Activated T-cell treated with anti-CD3 and anti-CD28 coated beads, Interleukin-2, amount 50 U/mL, for 24 hours (primary cell): ENCODE measurements around the gene KDM4B.
"Not testable (repeated sequence)": the region's sequence is repeated elsewhere in the genome, so short reads cannot be mapped to it uniquely, and the experiment has no call there.

Source experiments
- DNase-seq: peaks from one replicate; pipeline ENCODE4 v3.0.0-alpha.2; 2020
- H3K27ac Mint-ChIP-seq: 2 replicates; pipeline ENCODE4 v1.8.0; 2020; ENCODE audit warnings: mild to moderate bottlenecking, mixed read lengths
- H3K27me3 Mint-ChIP-seq: 2 replicates; pipeline ENCODE4 v1.8.0; 2020; ENCODE audit warnings: mixed read lengths
- H3K36me3 Mint-ChIP-seq: 2 replicates; pipeline ENCODE4 v1.8.0; 2020; ENCODE audit warnings: low read depth, mixed read lengths
- H3K4me1 Mint-ChIP-seq: 2 replicates; pipeline ENCODE4 v1.8.0; 2020; ENCODE audit warnings: low read depth, mixed read lengths
- H3K4me3 Mint-ChIP-seq: 2 replicates; pipeline ENCODE4 v1.8.0; 2020; ENCODE audit warnings: mild to moderate bottlenecking, moderate library complexity, mixed read lengths
- H3K9me3 Mint-ChIP-seq: 2 replicates; pipeline ENCODE4 v1.8.0; 2020; ENCODE audit warnings: mixed read lengths

The KDM4B gene

GRCh38 chr19:4954320-4955149 is 14.4 kb upstream of the KDM4B start:
- not testable (repeated sequence) for H3K27me3 Mint-ChIP-seq, H3K9me3 Mint-ChIP-seq, H3K4me3 Mint-ChIP-seq, H3K4me1 Mint-ChIP-seq, DNase-seq
- H3K36me3 Mint-ChIP-seq: peaks cover 94% of the 10 kb centered on the region
- H3K27ac Mint-ChIP-seq: peak overlapping the region; percentile 75

DNA sequence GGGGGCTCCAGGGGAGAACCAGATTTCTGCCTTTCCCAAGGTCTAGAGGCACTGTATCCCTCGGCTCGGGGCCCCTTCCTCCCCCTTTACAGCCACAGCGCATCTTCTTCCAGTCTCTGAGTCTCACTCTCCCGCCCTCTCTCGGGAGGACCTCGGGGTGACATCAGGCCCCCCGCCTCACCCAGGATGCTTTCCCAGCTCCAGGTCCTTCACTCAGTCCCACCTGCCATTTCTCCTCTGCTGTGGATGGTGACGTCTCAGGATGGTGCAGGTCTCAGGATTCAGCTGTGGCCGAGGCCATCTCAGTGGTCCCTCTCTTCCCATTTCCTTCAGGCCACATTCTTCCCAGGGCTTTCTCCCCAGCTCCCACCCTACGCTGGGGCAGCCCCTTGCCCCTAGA is 13.6 kb upstream of the KDM4B start:
- Mint-ChIP-seq H3K9me3 (no peaks in the 10 kb centered on the region), H3K4me1 (no peaks in the 10 kb centered on the region), H3K4me3 (no peak overlapping the region), H3K36me3 (peaks cover 95% of the 10 kb centered on the region), H3K27ac (peak overlapping the region; percentile 50), H3K27me3 (no peaks in the 10 kb centered on the region)
- DNase-seq: no peak

- no peak for DNase-seq
- H3K27ac Mint-ChIP-seq: no peak overlapping the region
- no peaks in the 10 kb centered on the region for H3K4me1 Mint-ChIP-seq
- H3K36me3 Mint-ChIP-seq: peaks cover 90% of the 10 kb centered on the region
- no peaks in the 10 kb centered on the region for H3K9me3 Mint-ChIP-seq
- no peaks in the 10 kb centered on the region for H3K27me3 Mint-ChIP-seq
- H3K4me3 Mint-ChIP-seq: no peak overlapping the region
Observed at GRCh38 chr19:4957981-4958380, 10.9 kb upstream of the KDM4B start.

DNA sequence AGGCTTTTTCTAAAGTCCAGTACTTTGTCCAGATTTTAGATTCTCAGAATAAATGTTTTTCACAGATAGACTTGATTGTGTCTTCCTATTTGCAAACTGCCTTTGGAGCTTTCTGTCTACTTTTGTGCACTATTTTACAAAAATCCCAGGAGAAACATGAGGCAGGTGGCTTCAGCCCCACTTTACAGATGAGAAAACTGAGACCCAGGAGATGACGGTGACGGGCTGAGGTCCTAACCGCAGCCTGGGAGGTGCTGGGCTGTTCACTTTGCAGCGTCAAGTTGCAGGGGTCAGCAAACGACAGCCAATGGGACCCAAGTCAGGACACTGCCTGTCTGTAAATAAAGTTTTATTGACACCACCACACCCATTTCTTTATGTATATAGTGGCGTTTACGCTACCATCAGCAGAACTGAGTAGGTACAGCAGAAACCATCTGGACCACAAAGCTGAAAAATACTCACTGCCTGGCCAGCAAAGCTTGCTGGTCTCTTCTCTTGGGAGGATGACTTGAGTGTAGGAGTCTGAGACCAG is 6.8 kb upstream of the KDM4B start:
- H3K36me3 Mint-ChIP-seq: peaks cover 75% of the 10 kb centered on the region
- H3K4me1 Mint-ChIP-seq: no peaks in the 10 kb centered on the region
- no peak overlapping the region for H3K27ac Mint-ChIP-seq
- DNase-seq: no peak
- no peaks in the 10 kb centered on the region for H3K9me3 Mint-ChIP-seq
- no peaks in the 10 kb centered on the region for H3K27me3 Mint-ChIP-seq
- H3K4me3 Mint-ChIP-seq: no peak overlapping the region

- Mint-ChIP-seq H3K27ac (no peak overlapping the region), H3K27me3 (no peaks in the 10 kb centered on the region), H3K36me3 (peaks cover 55% of the 10 kb centered on the region), H3K4me1 (peaks cover 13% of the 10 kb centered on the region), H3K4me3 (no peak overlapping the region), H3K9me3 (no peaks in the 10 kb centered on the region)
- DNase-seq: no peak
Observed at GRCh38 chr19:4965061-4965460, 3.9 kb upstream of the KDM4B start.

GRCh38 chr19:4966591-4966990 is 2.3 kb upstream of the KDM4B start:
- Mint-ChIP-seq H3K27ac (peak overlapping the region; percentile 44), H3K27me3 (no peaks in the 10 kb centered on the region)
- no peak for DNase-seq

DNA sequence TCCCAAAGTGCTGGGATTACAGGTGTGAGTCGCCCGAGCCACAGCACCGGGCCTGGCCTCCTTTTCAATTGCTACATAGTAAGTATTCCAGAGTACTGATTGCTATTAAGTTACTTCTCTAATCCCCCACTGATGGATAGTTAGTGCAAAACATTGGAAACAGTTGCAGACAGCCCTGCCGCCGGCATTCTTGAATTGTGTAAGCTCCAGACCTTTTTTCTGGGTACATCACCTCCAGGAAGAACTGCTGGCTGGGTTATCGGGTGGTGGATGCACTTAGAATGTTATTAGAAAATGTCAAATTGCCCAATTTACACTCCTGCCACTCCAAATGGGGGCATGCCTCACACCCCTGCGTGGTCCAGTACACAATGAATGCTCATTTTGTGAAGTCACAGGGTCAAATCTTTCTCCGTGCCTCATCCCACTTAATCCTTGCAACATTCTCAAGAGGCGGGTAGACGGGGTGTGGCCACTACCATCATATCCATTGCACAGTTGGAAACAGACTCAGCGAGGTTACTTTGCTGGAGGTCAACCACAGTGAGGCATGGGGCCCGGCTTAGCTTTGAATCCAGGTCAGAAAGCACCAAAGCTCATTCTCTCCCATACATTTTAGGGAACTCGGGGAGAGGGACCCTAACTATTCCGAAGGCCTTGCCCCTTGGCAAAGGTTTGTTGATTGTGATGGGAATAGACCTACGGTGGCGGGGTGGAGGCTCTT is 1.0 kb upstream of the KDM4B start:
- Mint-ChIP-seq H3K27ac (peak overlapping the region; percentile 92), H3K4me1 (peaks cover 34% of the 10 kb centered on the region), H3K9me3 (no peaks in the 10 kb centered on the region), H3K4me3 (peak overlapping the region; percentile 66), H3K36me3 (peaks cover 33% of the 10 kb centered on the region), H3K27me3 (no peaks in the 10 kb centered on the region)
- no peak for DNase-seq

More at GRCh38 chr19:4966591-4966990, 2.3 kb upstream of the KDM4B start:
- Mint-ChIP-seq H3K9me3 (no peaks in the 10 kb centered on the region), H3K4me3 (no peak overlapping the region), H3K36me3 (peaks cover 47% of the 10 kb centered on the region), H3K4me1 (peaks cover 28% of the 10 kb centered on the region)

- peak overlapping the region; percentile 90 for H3K27ac Mint-ChIP-seq
- no peak for DNase-seq
- peaks cover 36% of the 10 kb centered on the region for H3K4me1 Mint-ChIP-seq
- no peaks in the 10 kb centered on the region for H3K9me3 Mint-ChIP-seq
- H3K4me3 Mint-ChIP-seq: peak overlapping the region; percentile 89
- H3K27me3 Mint-ChIP-seq: no peaks in the 10 kb centered on the region
- H3K36me3 Mint-ChIP-seq: peaks cover 23% of the 10 kb centered on the region
Observed at GRCh38 chr19:4969292-4969771, 419 bp downstream of the KDM4B start.

- Mint-ChIP-seq H3K27ac (peak overlapping the region; percentile 90), H3K36me3 (peaks cover 16% of the 10 kb centered on the region), H3K27me3 (no peaks in the 10 kb centered on the region), H3K4me3 (peak overlapping the region; percentile 89), H3K4me1 (peaks cover 39% of the 10 kb centered on the region), H3K9me3 (no peaks in the 10 kb centered on the region)
- DNase-seq: peak; percentile 49
Observed at GRCh38 chr19:4969772-4970531, 1.0 kb downstream of the KDM4B start.

DNA sequence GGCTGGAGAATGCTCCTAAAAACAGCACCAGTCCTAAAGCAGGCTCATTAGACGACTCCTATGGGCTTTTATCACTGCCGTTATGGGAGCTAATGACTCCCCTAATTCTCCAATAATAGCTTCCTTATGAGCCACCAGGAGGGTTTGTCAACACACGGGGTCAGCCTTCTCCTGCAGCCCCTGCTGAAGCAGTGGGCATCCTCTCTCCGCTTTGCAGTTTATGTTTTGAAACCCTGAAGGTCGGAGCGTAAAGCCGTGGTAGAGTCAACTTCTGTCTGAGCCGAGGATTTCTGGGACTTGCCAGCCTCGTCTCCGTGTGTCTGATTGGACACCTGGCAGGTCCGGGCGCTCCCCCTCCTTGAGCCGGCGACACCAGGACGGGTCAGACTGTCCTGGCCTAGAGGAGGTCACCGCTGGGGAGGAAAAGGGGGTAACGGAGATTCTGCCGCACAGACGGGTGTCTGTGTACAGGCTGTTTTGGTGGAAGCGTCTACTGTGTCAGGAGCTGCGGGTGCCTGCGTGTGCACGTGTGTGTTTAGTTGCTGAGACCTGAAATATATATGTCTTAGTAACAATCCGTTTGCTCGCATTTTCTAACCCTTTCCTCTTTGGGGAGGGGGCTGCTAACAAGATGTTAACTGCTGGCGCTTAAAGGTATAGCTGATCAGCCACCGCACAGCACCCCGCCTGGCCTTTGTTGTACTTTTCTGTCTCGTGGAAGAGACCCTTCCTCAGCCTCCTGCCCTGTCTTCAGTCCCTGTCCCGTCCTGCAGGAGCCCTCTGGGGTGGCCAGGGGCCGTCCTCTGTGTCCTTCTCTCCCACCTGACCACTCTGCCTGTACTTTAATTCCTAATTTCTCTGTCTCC is 1.9 kb downstream of the KDM4B start:
- DNase-seq: no peak
- no peaks in the 10 kb centered on the region for H3K27me3 Mint-ChIP-seq
- peaks cover 11% of the 10 kb centered on the region for H3K36me3 Mint-ChIP-seq
- H3K27ac Mint-ChIP-seq: peak overlapping the region; percentile 90
- no peaks in the 10 kb centered on the region for H3K9me3 Mint-ChIP-seq
- peak overlapping the region; percentile 89 for H3K4me3 Mint-ChIP-seq
- H3K4me1 Mint-ChIP-seq: peaks cover 40% of the 10 kb centered on the region

DNA sequence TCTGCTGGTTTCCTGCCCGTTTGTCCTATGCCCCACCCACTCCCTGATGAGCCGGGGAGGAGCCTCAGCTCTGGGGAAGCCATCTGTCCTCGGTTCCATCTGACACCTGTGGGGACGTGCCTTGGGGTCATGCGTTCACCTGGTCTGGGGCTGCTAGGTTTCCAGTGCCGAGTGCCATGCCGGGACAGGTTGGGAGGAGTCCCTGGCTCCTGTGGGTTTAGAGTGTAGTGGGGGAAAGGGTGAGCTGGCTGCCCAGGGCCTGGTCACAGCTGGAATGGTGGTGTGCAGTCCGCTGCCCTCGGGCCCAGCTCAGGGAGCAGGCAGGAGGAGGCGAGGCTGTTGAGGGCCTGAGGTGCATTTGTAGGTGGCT is 2.5 kb downstream of the KDM4B start:
- peak; percentile 50 for DNase-seq
- H3K27ac Mint-ChIP-seq: peak overlapping the region; percentile 75

GRCh38 chr19:4971816-4972495 is 3.0 kb downstream of the KDM4B start:
- peak overlapping the region; percentile 29 for H3K27ac Mint-ChIP-seq
- H3K4me3 Mint-ChIP-seq: peak overlapping the region; percentile 89
- H3K27me3 Mint-ChIP-seq: no peaks in the 10 kb centered on the region
- H3K4me1 Mint-ChIP-seq: peaks cover 42% of the 10 kb centered on the region
- DNase-seq: no peak
- H3K36me3 Mint-ChIP-seq: peaks cover 12% of the 10 kb centered on the region
- H3K9me3 Mint-ChIP-seq: no peaks in the 10 kb centered on the region

More for the DNA sequence above, 2.5 kb downstream of the KDM4B start:
- H3K27me3 Mint-ChIP-seq: no peaks in the 10 kb centered on the region
- peaks cover 10% of the 10 kb centered on the region for H3K36me3 Mint-ChIP-seq
- peaks cover 42% of the 10 kb centered on the region for H3K4me1 Mint-ChIP-seq
- peak overlapping the region; percentile 89 for H3K4me3 Mint-ChIP-seq
- no peaks in the 10 kb centered on the region for H3K9me3 Mint-ChIP-seq

GRCh38 chr19:4972509-4973230 is 3.8 kb downstream of the KDM4B start:
- Mint-ChIP-seq H3K9me3 (no peaks in the 10 kb centered on the region), H3K27ac (no peak overlapping the region), H3K4me1 (peaks cover 42% of the 10 kb centered on the region), H3K4me3 (no peak overlapping the region), H3K36me3 (peaks cover 19% of the 10 kb centered on the region), H3K27me3 (no peaks in the 10 kb centered on the region)
- DNase-seq: no peak
